ENCODE measurements around the gene GCHFR. TPM values are rescaled to one million over a fixed set of nuclear protein-coding genes. Genes with fewer than 3 reads are reported as not detected.

GCHFR gene
- total and polyA plus RNA-seq, 2 experiments from 2014 or later, result 97.2 to 213 TPM

GRCh38 chr15:40739854-40740253 is 24.0 kb upstream of the GCHFR start:
- H3K79me2 ChIP-seq, result no peaks in the 10 kb centered on the region
- no peaks in the 10 kb centered on the region for H3K36me3 ChIP-seq (replicated peaks; ENCODE audit: insufficient read depth, low read depth)
- H2AFZ ChIP-seq, result no peak overlapping the region
- no peak for DNase-seq (ENCODE audit: low spot score)
- no peaks in the 10 kb centered on the region for H3K4me1 ChIP-seq (ENCODE audit: insufficient read depth)
- no peak overlapping the region for H3K4me3 ChIP-seq
- no peak overlapping the region for H3K4me2 ChIP-seq
- 83% methylated on average over 2 of the region's 2 CpGs for WGBS (ENCODE audit: low lambda C conversion rate, missing lambda C conversion rate)
- no peaks in the 10 kb centered on the region for H3K27me3 ChIP-seq
- TF ChIP-seq EZH2 (IDR thresholded peaks at IDR 0.05; ENCODE audit: borderline replicate concordance) (no peak), CTCF (IDR thresholded peaks at IDR 0.05; ENCODE audit: poor library complexity) (no peak), EZH2phosphoT487 (IDR thresholded peaks at IDR 0.05; ENCODE audit: low read depth, severe bottlenecking, unreplicated experiment) (no peak)
- no peaks in the 10 kb centered on the region for H3K9me3 ChIP-seq (ENCODE audit: low read depth)
- no peak overlapping the region for H3K27ac ChIP-seq
- no peaks in the 10 kb centered on the region for H4K20me1 ChIP-seq (ENCODE audit: insufficient read depth, poor library complexity, severe bottlenecking)
- H3K9me2 ChIP-seq (replicated peaks; ENCODE audit: insufficient read depth), result no peaks in the 10 kb centered on the region

GRCh38 chr15:40743485-40743901 is 20.4 kb upstream of the GCHFR start:
- Histone ChIP-seq H3K9me3 (ENCODE audit: low read depth) (no peaks in the 10 kb centered on the region), H3K4me2 (no peak overlapping the region), H3K27ac (peak overlapping the region; percentile 54), H3K27me3 (no peaks in the 10 kb centered on the region), H3K9me2 (replicated peaks; ENCODE audit: insufficient read depth) (no peaks in the 10 kb centered on the region), H2AFZ (no peak overlapping the region), H3K4me1 (ENCODE audit: insufficient read depth) (peaks cover 8% of the 10 kb centered on the region), H4K20me1 (ENCODE audit: insufficient read depth, poor library complexity, severe bottlenecking) (no peaks in the 10 kb centered on the region), H3K36me3 (replicated peaks; ENCODE audit: insufficient read depth, low read depth) (no peaks in the 10 kb centered on the region), H3K79me2 (peaks cover 5% of the 10 kb centered on the region), H3K4me3 (no peak overlapping the region)
- WGBS (ENCODE audit: low lambda C conversion rate, missing lambda C conversion rate), result 86% methylated on average over 2 of the region's 2 CpGs
- DNase-seq (ENCODE audit: low spot score), result no peak
- TF ChIP-seq CTCF (IDR thresholded peaks at IDR 0.05; ENCODE audit: poor library complexity) (no peak), EZH2 (IDR thresholded peaks at IDR 0.05; ENCODE audit: borderline replicate concordance) (no peak), EZH2phosphoT487 (IDR thresholded peaks at IDR 0.05; ENCODE audit: low read depth, severe bottlenecking, unreplicated experiment) (no peak)

- no peaks in the 10 kb centered on the region for H3K9me3 ChIP-seq (ENCODE audit: low read depth)
- peaks cover 8% of the 10 kb centered on the region for H3K4me1 ChIP-seq (ENCODE audit: insufficient read depth)
- WGBS (ENCODE audit: low lambda C conversion rate, missing lambda C conversion rate), result 80% methylated on average over 12 of the region's 12 CpGs
- no peaks in the 10 kb centered on the region for H4K20me1 ChIP-seq (ENCODE audit: insufficient read depth, poor library complexity, severe bottlenecking)
- peak overlapping the region; percentile 54 for H3K27ac ChIP-seq
- no peaks in the 10 kb centered on the region for H3K9me2 ChIP-seq (replicated peaks; ENCODE audit: insufficient read depth)
- H3K4me3 ChIP-seq, result no peak overlapping the region
- TF ChIP-seq EZH2 (IDR thresholded peaks at IDR 0.05; ENCODE audit: borderline replicate concordance) (no peak), CTCF (IDR thresholded peaks at IDR 0.05; ENCODE audit: poor library complexity) (no peak), EZH2phosphoT487 (IDR thresholded peaks at IDR 0.05; ENCODE audit: low read depth, severe bottlenecking, unreplicated experiment) (no peak)
- H3K4me2 ChIP-seq, result no peak overlapping the region
- H3K79me2 ChIP-seq, result peaks cover 9% of the 10 kb centered on the region
- no peak overlapping the region for H2AFZ ChIP-seq
- no peaks in the 10 kb centered on the region for H3K36me3 ChIP-seq (replicated peaks; ENCODE audit: insufficient read depth, low read depth)
- no peaks in the 10 kb centered on the region for H3K27me3 ChIP-seq
- peak; percentile 44 for DNase-seq (ENCODE audit: low spot score)
Measured at GRCh38 chr15:40743921-40744814, 19.7 kb upstream of the GCHFR start.

Measured in hepatocyte (in vitro differentiated cells).